Erythroblast (primary cell): ENCODE results near the gene CKS1B.
"Not testable (repeated sequence)": the region's sequence is repeated elsewhere in the genome, so short reads cannot be mapped to it uniquely, and the experiment has no call there.

Experiments used
- DNase-seq, 2 experiments: peaks; one replicate each; lab custom pipeline; 2025; lab: John Stamatoyannopoulos, UW
- GATA1 ChIP-seq: IDR thresholded peaks from 2 replicates; pipeline ENCODE4 v1.6.1; 2011; ENCODE audit warnings: low read depth, mild to moderate bottlenecking, control low read depth, low read length, moderate library complexity
- POLR2A ChIP-seq: IDR thresholded peaks from 2 replicates; pipeline ENCODE4 v1.6.1; 2011; ENCODE audit warnings: mild to moderate bottlenecking, low read length

CKS1B gene

GRCh38 chr1:154978360-154978759 lies 3.9 kb downstream of the CKS1B start:
- no peak for DNase-seq
- TF ChIP-seq POLR2A (no peak), GATA1 (no peak)

GRCh38 chr1:154982341-154982740 lies 7.9 kb downstream of the CKS1B start:
- DNase-seq, result no peak
- TF ChIP-seq GATA1, result no peak

- TF ChIP-seq GATA1 (no peak), POLR2A (peak; percentile 67)
- DNase-seq, result peak; percentile 99
Measured at GRCh38 chr1:154982897-154983648, 8.6 kb downstream of the CKS1B start, which contains the start of gene FLAD1. Gene FLAD1, plus strand, starts transcription at chr1:154983344. Its CDS starts 351 bp downstream, at chr1:154983695.

GRCh38 chr1:154983776-154984466 lies 9.4 kb downstream of the CKS1B start:
- no peak for DNase-seq
- no peak for TF ChIP-seq GATA1

GRCh38 chr1:154986736-154987135 lies 12.3 kb downstream of the CKS1B start:
- not testable (repeated sequence) for DNase-seq

- no peak for TF ChIP-seq POLR2A
- TF ChIP-seq GATA1, result no peak
- DNase-seq, result no peak
Measured at GRCh38 chr1:154987326-154987725, 12.8 kb downstream of the CKS1B start.

- TF ChIP-seq POLR2A (no peak), GATA1 (no peak)
- peak; percentile 43 to 57 for DNase-seq
Measured at GRCh38 chr1:154988058-154988954, 13.8 kb downstream of the CKS1B start.

- no peak for TF ChIP-seq GATA1
- TF ChIP-seq POLR2A, result no peak
- DNase-seq, result no peak
Measured at GRCh38 chr1:154989195-154989860, 14.8 kb downstream of the CKS1B start.

GRCh38 chr1:154990276-154990675 lies 15.8 kb downstream of the CKS1B start:
- TF ChIP-seq POLR2A, result no peak
- no peak for TF ChIP-seq GATA1
- DNase-seq, result no peak

GRCh38 chr1:154992721-154993571 lies 18.5 kb downstream of the CKS1B start:
- peak in 1 of 2 experiments; percentile 40 for DNase-seq

GRCh38 chr1:154993572-154994268 lies 19.2 kb downstream of the CKS1B start, which contains the start of gene LENEP:
Gene LENEP, plus strand, starts transcription at chr1:154993586. Its CDS starts 22 bp downstream, at chr1:154993608.
- no peak for DNase-seq
- TF ChIP-seq GATA1, result no peak
- TF ChIP-seq POLR2A, result no peak

More at GRCh38 chr1:154992721-154993571, 18.5 kb downstream of the CKS1B start:
- no peak for TF ChIP-seq GATA1
- TF ChIP-seq POLR2A, result no peak

GRCh38 chr1:154994269-154994587 lies 19.7 kb downstream of the CKS1B start:
- TF ChIP-seq POLR2A (no peak), GATA1 (no peak)
- no peak for DNase-seq
